Peyer's patch (tissue), 4 donors: ENCODE data around the gene BTN1A1. TPM values are rescaled to one million over a fixed set of nuclear protein-coding genes. Genes with fewer than 3 reads are reported as not detected.
A peak's percentile ranks its signal among the peaks of the same experiment; 100 is the strongest.

Experiments
- DNase-seq, 3 donors: peaks; one replicate each; pipeline ENCODE4 v3.0.0-alpha.2; 2017 to 2019
- H3K27ac ChIP-seq, 4 donors: fragments of 200-600 bp; sonication (generic); one replicate each; pipeline ENCODE4 v1.5.1; 2016 to 2019
- H3K27me3 ChIP-seq, 2 donors: fragments of 200-600 bp; sonication (generic); one replicate each; pipeline ENCODE4 v1.5.1; 2019
- H3K36me3 ChIP-seq, 3 donors: fragments of 200-600 bp; sonication (generic); one replicate each; pipeline ENCODE4 v1.5.1; 2016 to 2019
- H3K4me1 ChIP-seq, 4 donors: fragments of 200-600 bp; sonication (generic); one replicate each; pipeline ENCODE4 v1.5.1; 2016 to 2019
- H3K4me3 ChIP-seq, 4 donors: fragments of 200-600 bp; sonication (generic); 1 replicate in 3 of 4; 2 replicates in 1 of 4; pipeline ENCODE4 v1.5.1; 2016 to 2019; ENCODE audit warnings: mild to moderate bottlenecking in 1 of 4
- H3K9me3 ChIP-seq, 4 donors: fragments of 200-600 bp; sonication (generic); one replicate each; pipeline ENCODE4 v1.5.1; 2016 to 2019; ENCODE audit warnings: mild to moderate bottlenecking in 1 of 4
- POLR2A ChIP-seq, 2 donors: fragments of 450-650 bp; IDR thresholded peaks; one replicate each; pipeline ENCODE4 v1.5.1; 2017; ENCODE audit warnings: antibody characterized with exemption in 2 of 2, mild to moderate bottlenecking in 2 of 2, moderate library complexity in 2 of 2
- total RNA-seq, 4 donors: library from RNA; depleted of rRNA; stranded (reverse); fragments of >200 nt; gene quantifications; one replicate each; pipeline ENCODE4 v1.1.0, GENCODE V29; 2016
- TF ChIP-seq, protein P1 (sequence below), 6 experiments: fragments of 450-650 bp in 4 of 6; fragments of 200-600 bp in 2 of 6; sonication (generic) in 1 of 6; IDR thresholded peaks; one replicate each; pipeline ENCODE4 v1.5.1; 2017 to 2019; ENCODE audit warnings: antibody characterized with exemption in 6 of 6, mild to moderate bottlenecking in 3 of 6, moderate library complexity in 1 of 6

Gene BTN1A1
- total RNA-seq, 4 donors from 2014 or later, result not detected

- Histone ChIP-seq H3K27ac (peak overlapping the region; percentile 66 to 82 (median 70)), H3K36me3 (no peaks in the 10 kb centered on the region), H3K4me1 (peaks cover 0 to 8% (median 4%) of the 10 kb centered on the region in 4 donors), H3K9me3 (no peaks in the 10 kb centered on the region), H3K27me3 (no peaks in the 10 kb centered on the region), H3K4me3 (peak overlapping the region; percentile 47 to 58 (median 54))
- TF ChIP-seq, protein P1, sequence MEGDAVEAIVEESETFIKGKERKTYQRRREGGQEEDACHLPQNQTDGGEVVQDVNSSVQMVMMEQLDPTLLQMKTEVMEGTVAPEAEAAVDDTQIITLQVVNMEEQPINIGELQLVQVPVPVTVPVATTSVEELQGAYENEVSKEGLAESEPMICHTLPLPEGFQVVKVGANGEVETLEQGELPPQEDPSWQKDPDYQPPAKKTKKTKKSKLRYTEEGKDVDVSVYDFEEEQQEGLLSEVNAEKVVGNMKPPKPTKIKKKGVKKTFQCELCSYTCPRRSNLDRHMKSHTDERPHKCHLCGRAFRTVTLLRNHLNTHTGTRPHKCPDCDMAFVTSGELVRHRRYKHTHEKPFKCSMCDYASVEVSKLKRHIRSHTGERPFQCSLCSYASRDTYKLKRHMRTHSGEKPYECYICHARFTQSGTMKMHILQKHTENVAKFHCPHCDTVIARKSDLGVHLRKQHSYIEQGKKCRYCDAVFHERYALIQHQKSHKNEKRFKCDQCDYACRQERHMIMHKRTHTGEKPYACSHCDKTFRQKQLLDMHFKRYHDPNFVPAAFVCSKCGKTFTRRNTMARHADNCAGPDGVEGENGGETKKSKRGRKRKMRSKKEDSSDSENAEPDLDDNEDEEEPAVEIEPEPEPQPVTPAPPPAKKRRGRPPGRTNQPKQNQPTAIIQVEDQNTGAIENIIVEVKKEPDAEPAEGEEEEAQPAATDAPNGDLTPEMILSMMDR (IDR thresholded peaks at IDR 0.05), result no peak
- TF ChIP-seq POLR2A (IDR thresholded peaks at IDR 0.05), result no peak
- DNase-seq, result peak; percentile 76 to 95 (median 89)
These were observed 32.8 kb downstream of the BTN1A1 start for GRCh38 chr6:26532699-26533531.

DNA sequence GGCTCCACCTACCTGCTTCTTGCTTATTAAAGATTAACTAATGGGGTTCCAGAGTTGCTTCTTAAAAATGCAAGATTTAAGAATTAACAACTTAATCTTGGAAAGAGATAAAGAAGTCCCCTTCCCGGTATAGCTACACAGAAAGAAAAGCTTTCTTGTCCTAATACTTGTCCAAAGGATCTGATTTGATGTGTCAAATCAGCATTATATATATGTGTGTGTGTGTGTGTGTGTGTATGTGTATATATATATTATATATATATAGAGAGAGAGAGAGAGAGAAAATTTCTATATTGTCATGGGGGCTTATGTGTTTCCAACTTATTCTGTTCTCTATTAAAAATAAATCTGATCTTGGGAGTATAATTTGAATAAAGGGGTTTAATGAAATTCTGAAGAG, 33.4 kb downstream of the BTN1A1 start:
- no peak for DNase-seq
- peak overlapping the region; percentile 66 to 82 (median 70) for H3K27ac ChIP-seq
- no peaks in the 10 kb centered on the region for H3K36me3 ChIP-seq
- H3K9me3 ChIP-seq, result no peaks in the 10 kb centered on the region
- TF ChIP-seq, protein P1 (IDR thresholded peaks at IDR 0.05), result no peak
- no peak for TF ChIP-seq POLR2A (IDR thresholded peaks at IDR 0.05)
- no peaks in the 10 kb centered on the region for H3K27me3 ChIP-seq
- peak overlapping the region; percentile 47 to 58 (median 54) for H3K4me3 ChIP-seq
- H3K4me1 ChIP-seq, result peaks cover 0 to 8% (median 4%) of the 10 kb centered on the region in 4 donors

DNA sequence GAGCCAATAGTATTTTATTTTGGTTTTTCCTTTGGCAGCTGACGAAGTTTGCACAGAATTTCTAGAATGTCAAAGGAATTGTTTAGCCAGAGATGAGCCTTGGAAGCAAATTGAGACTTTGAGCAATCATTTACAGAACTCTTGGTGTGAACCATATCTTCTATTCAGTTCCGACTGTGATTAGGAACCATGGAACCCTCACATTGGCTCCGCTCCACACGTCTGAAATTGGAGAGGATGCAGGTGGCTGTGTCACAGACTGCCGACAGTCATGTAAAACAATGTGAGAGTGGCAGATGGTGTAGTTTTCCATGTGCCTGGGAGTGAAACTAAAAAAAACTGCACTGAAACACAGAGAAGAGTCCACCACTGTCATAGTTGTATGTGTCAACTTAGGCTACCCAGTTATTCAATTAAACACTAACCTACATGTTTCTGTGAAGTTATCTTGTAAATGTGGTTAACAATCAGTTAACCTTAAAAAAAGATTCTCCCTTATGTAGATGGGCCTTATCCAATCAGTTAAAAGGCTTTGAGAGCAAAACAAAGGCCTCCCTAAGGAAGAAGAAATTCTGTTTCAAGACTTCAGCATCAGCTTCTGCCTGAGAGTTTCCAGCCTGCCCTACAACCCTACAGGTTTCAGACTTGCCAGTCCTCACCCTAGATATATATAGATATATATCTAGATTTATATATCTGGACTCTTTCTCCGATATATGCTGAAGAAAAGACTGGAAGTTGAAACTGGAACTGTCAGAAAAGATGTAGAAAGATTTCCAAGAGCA, 34.8 kb downstream of the BTN1A1 start:
- peaks cover 0 to 19% (median 4%) of the 10 kb centered on the region in 4 donors for H3K4me1 ChIP-seq
- no peak for DNase-seq
- no peak for TF ChIP-seq POLR2A (IDR thresholded peaks at IDR 0.05)
- TF ChIP-seq, protein P1 (IDR thresholded peaks at IDR 0.05), result no peak
- H3K4me3 ChIP-seq, result no peak overlapping the region
- no peak overlapping the region for H3K27ac ChIP-seq
- H3K9me3 ChIP-seq, result no peaks in the 10 kb centered on the region
- no peaks in the 10 kb centered on the region for H3K27me3 ChIP-seq
- H3K36me3 ChIP-seq, result no peaks in the 10 kb centered on the region

DNA sequence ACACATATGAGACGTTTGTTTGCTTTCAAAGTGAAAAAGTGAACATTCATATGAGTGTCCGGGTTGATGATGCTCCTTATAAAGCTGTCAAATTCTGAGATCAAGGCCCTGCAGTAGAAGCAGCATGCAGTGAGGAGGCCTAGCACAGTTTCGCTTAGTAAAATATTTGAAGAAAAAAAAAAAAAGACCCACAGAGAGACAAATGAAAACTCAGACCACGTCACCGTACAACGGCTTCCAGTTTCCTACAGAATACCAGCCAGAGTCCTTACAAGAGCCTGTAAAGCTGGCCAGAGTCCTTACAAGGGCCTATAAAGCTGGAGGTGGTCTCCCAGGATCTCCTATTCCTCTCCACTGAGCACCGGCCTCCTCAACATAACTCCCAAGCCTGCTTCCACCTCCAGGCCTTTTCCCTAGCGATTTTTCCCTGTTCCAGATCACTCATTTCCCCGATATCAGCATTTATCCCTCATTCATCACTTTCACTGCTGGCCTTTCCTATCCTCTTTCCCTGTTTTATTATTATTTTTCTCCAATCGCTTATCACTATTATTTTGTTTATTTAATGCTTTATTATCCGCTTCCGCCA, 36.6 kb downstream of the BTN1A1 start:
- TF ChIP-seq POLR2A (IDR thresholded peaks at IDR 0.05), result no peak
- TF ChIP-seq, protein P1 (IDR thresholded peaks at IDR 0.05), result no peak
- Histone ChIP-seq H3K36me3 (no peaks in the 10 kb centered on the region), H3K4me1 (peaks cover 0 to 27% (median 4%) of the 10 kb centered on the region in 4 donors), H3K4me3 (peak overlapping the region; percentile 58 to 84 (median 83)), H3K9me3 (no peaks in the 10 kb centered on the region), H3K27ac (peak overlapping the region; percentile 88 to 96 (median 91)), H3K27me3 (no peaks in the 10 kb centered on the region)
- peak in 2 of 3 donors; percentile 52 to 68 for DNase-seq

DNA sequence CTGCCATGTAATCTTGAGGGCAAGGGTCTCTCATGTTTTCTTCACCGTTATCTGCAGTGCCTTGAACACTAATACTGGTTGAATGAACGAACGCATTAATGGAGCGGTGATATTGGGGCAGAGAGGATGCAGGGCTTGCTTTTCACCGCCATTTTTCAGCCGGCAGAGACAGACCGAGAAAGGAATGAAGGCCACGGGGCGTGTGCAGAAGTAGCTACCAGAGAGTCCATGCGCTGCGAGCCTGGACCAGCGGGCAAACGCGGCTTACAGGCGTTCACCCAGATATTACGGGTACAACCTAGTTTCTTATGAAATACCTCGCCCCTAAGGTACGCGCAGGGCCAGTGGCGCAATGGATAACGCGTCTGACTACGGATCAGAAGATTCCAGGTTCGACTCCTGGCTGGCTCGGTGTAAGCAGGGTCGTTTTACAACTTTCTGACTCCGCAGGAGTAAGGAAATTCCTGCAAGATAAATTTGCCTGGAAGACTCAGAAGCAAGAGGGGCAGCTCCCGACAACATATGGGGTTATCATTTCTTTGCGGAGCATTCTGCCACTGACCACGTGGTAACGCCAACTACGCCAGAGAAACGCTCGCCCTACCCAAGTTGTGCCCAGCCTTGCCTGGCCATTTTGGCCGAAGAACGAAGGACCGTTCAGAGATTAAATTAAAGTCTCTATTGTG, 37.2 kb downstream of the BTN1A1 start:
- TF ChIP-seq, protein P1 (IDR thresholded peaks at IDR 0.05), result no peak
- DNase-seq, result peak; percentile 86 to 96 (median 92)
- H3K9me3 ChIP-seq, result no peaks in the 10 kb centered on the region
- H3K27ac ChIP-seq, result peak overlapping the region; percentile 88 to 96 (median 91)
- peaks cover 0 to 27% (median 4%) of the 10 kb centered on the region in 4 donors for H3K4me1 ChIP-seq
- no peaks in the 10 kb centered on the region for H3K36me3 ChIP-seq
- H3K4me3 ChIP-seq, result peak overlapping the region; percentile 58 to 84 (median 83)
- no peaks in the 10 kb centered on the region for H3K27me3 ChIP-seq
